Activated CD8-positive, alpha-beta memory T cell treated with anti-CD3 and anti-CD28 coated beads, Interleukin-2, amount 50 U/mL, for 1 hour (primary cell): ENCODE results near the gene HMOX2.

Experiments used
- DNase-seq: peaks from one replicate; pipeline ENCODE4 v3.0.0-alpha.2; 2020; ENCODE audit errors: extremely low read depth

The HMOX2 gene

GRCh38 chr16:4556580-4556979 is 80.4 kb downstream of the HMOX2 start:
- DNase-seq: no peak

- DNase-seq: no peak
These were observed 81.8 kb downstream of the HMOX2 start for GRCh38 chr16:4557973-4558372.
